GM12875 (cell line): Measurements from ENCODE around the gene EIF4A3.

Experiments used
- H3K4me3 ChIP-seq: one replicate; pipeline ENCODE4 v1.5.1; 2011; ENCODE audit warnings: low read depth, low read length, control low read depth
- TF ChIP-seq, protein P1 (sequence below): IDR thresholded peaks from 2 replicates; pipeline ENCODE4 v1.5.1; 2011; ENCODE audit warnings: low read depth, mild to moderate bottlenecking, control low read depth, inconsistent platforms, low read length, moderate library complexity, borderline replicate concordance; ENCODE audit not compliant: insufficient read depth

The EIF4A3 gene

DNA sequence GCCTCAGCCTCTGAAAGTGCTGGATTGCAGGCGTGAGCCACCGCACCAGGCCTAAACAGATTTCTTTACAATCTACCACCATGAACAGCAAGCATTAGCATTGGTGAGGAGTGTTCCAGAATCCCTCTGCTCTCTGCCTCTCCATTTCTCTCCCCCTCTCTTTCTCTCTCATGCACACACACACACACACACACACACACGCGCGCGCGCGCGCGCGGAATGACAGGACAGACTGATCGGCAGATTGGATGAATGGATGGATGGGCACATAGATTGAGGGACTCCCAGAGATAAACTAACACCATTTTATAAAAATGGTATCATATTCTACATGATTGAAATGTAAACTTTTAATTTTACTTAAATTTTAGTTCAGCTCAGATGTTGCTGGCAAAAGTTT is 26.2 kb upstream of the EIF4A3 start:
- TF ChIP-seq, protein P1, sequence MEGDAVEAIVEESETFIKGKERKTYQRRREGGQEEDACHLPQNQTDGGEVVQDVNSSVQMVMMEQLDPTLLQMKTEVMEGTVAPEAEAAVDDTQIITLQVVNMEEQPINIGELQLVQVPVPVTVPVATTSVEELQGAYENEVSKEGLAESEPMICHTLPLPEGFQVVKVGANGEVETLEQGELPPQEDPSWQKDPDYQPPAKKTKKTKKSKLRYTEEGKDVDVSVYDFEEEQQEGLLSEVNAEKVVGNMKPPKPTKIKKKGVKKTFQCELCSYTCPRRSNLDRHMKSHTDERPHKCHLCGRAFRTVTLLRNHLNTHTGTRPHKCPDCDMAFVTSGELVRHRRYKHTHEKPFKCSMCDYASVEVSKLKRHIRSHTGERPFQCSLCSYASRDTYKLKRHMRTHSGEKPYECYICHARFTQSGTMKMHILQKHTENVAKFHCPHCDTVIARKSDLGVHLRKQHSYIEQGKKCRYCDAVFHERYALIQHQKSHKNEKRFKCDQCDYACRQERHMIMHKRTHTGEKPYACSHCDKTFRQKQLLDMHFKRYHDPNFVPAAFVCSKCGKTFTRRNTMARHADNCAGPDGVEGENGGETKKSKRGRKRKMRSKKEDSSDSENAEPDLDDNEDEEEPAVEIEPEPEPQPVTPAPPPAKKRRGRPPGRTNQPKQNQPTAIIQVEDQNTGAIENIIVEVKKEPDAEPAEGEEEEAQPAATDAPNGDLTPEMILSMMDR: no peak
- no peak overlapping the region for H3K4me3 ChIP-seq

DNA sequence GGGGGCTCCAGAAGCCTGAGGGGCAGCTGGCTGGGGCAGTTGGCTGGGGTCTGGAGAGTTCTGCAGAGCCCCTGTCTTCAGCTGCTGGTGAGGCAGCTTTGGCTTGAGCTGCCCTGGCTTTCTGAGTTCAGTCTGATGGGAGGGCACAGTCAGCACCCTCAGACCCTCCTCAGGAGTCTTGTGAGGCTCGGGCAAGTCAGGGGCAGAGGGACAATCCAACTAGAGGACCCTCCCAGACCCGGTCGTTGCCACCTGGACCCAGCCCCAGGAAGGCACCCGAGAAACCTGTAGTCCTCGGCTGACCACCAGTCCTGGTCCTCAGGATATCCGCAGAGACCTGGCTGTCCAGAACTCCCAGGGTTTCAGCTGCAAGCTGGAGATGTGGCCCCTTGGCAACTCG is 24.8 kb upstream of the EIF4A3 start:
- no peak overlapping the region for H3K4me3 ChIP-seq
- TF ChIP-seq, protein P1: no peak

DNA sequence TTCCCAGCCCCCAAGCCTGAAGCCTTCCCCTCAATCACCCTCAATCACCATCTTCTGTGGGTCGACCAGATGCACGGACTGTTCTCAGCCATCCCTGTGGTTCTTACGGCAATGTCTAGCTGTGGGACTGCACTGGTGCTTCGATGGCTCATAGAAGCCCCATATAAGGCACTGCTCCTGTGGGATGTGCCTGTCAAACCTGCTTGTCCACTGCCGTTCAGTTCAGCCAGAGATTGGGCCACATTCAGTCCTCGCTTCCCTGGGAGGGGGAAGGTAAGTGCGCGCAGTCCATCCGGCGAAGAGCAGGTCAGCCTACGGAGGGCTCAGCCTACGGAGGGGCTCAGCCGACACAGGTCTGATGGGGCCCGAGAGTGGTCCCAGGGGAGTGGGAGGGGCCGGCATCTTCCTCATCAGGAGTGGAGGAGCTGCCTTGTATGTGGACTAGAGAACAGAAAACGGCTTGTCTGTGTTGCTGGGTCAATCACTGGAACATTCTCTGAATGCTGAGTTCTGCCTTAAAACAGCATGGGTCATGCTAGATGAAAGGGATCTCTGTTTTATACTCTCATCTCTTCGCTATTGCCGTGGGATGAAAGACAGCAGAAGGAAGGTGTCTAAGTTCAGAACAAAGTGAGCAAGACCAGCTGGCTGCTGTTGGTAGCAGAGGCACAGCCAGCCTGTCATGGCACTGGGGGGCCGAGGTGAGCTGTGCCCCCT is 23.0 kb upstream of the EIF4A3 start, which contains the start of gene CARD14:
Gene CARD14, plus strand, starts transcription at position 247 of the 717 bp plus-strand sequence. CDS start 11,409 bp downstream, outside the sequence.
- TF ChIP-seq, protein P1: no peak
- no peak within 1 kb of the TSS for H3K4me3 ChIP-seq

DNA sequence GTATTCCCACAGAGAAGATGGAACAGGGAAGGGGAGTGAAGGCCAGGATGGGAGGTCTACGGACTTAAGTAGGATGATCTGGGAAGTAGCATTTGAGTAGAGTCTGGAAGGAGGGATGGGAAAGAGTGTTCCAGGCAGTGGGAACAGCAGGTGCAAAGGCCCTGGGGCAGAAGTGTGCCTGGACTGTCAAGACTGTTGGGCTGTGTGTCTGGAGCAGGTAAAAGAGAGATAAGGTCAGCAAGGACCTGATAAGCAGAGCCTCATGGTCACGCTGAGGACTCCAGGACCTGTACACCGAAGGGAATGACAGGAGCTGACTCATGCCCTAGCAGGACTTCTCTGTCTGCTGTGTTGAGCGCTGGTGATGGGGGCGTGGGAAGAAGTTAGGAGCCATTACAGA is 22.2 kb upstream of the EIF4A3 start:
- H3K4me3 ChIP-seq: no peak overlapping the region
- TF ChIP-seq, protein P1: no peak

DNA sequence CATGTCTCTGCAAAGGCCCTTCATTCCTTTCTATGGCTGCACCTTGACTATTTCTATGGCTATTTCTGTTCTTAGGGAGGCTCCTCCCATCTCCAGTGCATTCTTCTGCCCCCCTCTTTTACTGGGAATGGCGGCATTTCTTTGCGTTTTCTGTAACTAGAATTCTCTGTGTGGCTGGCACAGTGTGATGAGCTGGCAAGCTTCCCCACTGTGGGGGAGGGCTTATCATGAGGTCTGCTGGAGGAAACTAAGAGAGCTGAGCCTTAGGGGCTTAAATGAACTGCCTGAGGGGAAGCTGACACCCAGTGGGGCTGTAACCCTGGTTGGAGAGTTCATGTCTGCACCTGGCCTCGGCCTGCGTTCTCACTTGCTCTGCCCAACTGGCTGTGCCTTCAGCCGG is 21.4 kb upstream of the EIF4A3 start:
- H3K4me3 ChIP-seq: no peak overlapping the region
- TF ChIP-seq, protein P1: no peak

DNA sequence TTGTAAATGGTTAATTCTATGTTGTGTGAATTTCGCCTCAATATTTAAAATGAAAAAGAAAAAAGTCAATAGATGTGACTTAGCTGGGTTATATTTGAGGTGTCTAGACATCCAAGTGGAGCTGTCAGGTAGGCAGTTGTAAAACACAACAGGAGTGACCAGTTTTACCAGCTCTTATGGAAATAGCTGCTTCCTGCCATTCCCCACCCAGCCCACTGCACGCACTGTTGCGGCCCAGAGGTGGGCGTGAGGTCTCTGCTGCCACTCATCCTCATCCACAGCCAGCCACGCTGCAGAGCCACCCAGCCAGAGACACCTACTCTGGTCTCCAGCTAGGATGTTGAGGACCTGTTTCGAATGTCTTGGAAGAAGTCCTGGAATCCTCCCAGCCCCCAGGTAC is 19.5 kb upstream of the EIF4A3 start:
- H3K4me3 ChIP-seq: no peak overlapping the region
- TF ChIP-seq, protein P1: no peak

DNA sequence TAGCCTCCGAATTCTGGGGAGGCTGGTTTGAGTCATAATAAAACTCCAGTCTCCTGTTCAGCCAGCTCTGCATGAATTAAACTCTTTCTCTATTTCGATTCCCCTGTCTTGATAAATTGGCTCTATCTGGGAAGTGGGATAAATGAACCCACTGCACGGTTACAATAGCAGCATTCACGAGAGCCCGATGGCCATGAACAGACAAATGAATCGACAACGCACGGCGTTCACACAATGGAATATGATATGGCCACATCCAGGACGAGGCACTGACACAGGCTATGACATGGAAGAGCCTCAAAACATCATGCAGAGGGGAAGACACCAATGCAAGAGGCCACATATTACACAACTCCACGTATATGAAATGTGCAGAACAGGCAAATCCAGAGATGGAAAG is 17.3 kb upstream of the EIF4A3 start:
- TF ChIP-seq, protein P1: no peak
- no peak overlapping the region for H3K4me3 ChIP-seq
